ENCODE results near the gene FOXO4.

FOXO4 gene

GRCh38 chrX:71081330-71082123, 14.1 kb upstream of the FOXO4 start:
- DNase-seq (ENCODE audit: insufficient read length) (no peak), FAIRE-seq (no peak)
- TF ChIP-seq TAF1 (IDR thresholded peaks at IDR 0.05; ENCODE audit: borderline replicate concordance, low read depth, low read length), result no peak
- no peak for TF ChIP-seq POLR2A (IDR thresholded peaks at IDR 0.05; ENCODE audit: low read depth, low read length)
- TF ChIP-seq POLR2AphosphoS5 (IDR thresholded peaks at IDR 0.05; ENCODE audit: low read depth, low read length), result no peak

GRCh38 chrX:71082124-71082647, 13.5 kb upstream of the FOXO4 start:
- no peak for DNase-seq (ENCODE audit: insufficient read length)
- TF ChIP-seq TAF1 (IDR thresholded peaks at IDR 0.05; ENCODE audit: borderline replicate concordance, low read depth, low read length) (no peak), POLR2A (IDR thresholded peaks at IDR 0.05; ENCODE audit: low read depth, low read length) (no peak), POLR2AphosphoS5 (IDR thresholded peaks at IDR 0.05; ENCODE audit: low read depth, low read length) (no peak)
- no peak for FAIRE-seq

GRCh38 chrX:71082822-71083221, 12.8 kb upstream of the FOXO4 start:
- FAIRE-seq (no peak), DNase-seq (ENCODE audit: insufficient read length) (no peak)
- no peak for TF ChIP-seq POLR2AphosphoS5 (IDR thresholded peaks at IDR 0.05; ENCODE audit: low read depth, low read length)
- TF ChIP-seq TAF1 (IDR thresholded peaks at IDR 0.05; ENCODE audit: borderline replicate concordance, low read depth, low read length), result no peak
- no peak for TF ChIP-seq POLR2A (IDR thresholded peaks at IDR 0.05; ENCODE audit: low read depth, low read length)

- FAIRE-seq (no peak), DNase-seq (ENCODE audit: insufficient read length) (no peak)
- TF ChIP-seq TAF1 (IDR thresholded peaks at IDR 0.05; ENCODE audit: borderline replicate concordance, low read depth, low read length) (no peak), POLR2AphosphoS5 (IDR thresholded peaks at IDR 0.05; ENCODE audit: low read depth, low read length) (no peak), POLR2A (IDR thresholded peaks at IDR 0.05; ENCODE audit: low read depth, low read length) (no peak)
Observed at GRCh38 chrX:71085900-71086299, 9.8 kb upstream of the FOXO4 start.

GRCh38 chrX:71091263-71091662, 4.4 kb upstream of the FOXO4 start:
- TF ChIP-seq POLR2AphosphoS5 (IDR thresholded peaks at IDR 0.05; ENCODE audit: low read depth, low read length) (no peak), TAF1 (IDR thresholded peaks at IDR 0.05; ENCODE audit: borderline replicate concordance, low read depth, low read length) (no peak), POLR2A (IDR thresholded peaks at IDR 0.05; ENCODE audit: low read depth, low read length) (no peak)
- no peak for DNase-seq (ENCODE audit: insufficient read length)

GRCh38 chrX:71095033-71095432, 618 bp upstream of the FOXO4 start:
- no peak for FAIRE-seq
- TF ChIP-seq TAF1 (IDR thresholded peaks at IDR 0.05; ENCODE audit: borderline replicate concordance, low read depth, low read length) (no peak), POLR2AphosphoS5 (IDR thresholded peaks at IDR 0.05; ENCODE audit: low read depth, low read length) (no peak), POLR2A (IDR thresholded peaks at IDR 0.05; ENCODE audit: low read depth, low read length) (no peak)
- no peak for DNase-seq (ENCODE audit: insufficient read length)

More at GRCh38 chrX:71091263-71091662, 4.4 kb upstream of the FOXO4 start:
- no peak for FAIRE-seq

- no peak for FAIRE-seq
- no peak for TF ChIP-seq TAF1 (IDR thresholded peaks at IDR 0.05; ENCODE audit: borderline replicate concordance, low read depth, low read length)
- TF ChIP-seq POLR2A (IDR thresholded peaks at IDR 0.05; ENCODE audit: low read depth, low read length), result no peak
- no peak for TF ChIP-seq POLR2AphosphoS5 (IDR thresholded peaks at IDR 0.05; ENCODE audit: low read depth, low read length)
- DNase-seq (ENCODE audit: insufficient read length), result no peak
Observed at GRCh38 chrX:71095981-71096759, 519 bp downstream of the FOXO4 start.

GRCh38 chrX:71096760-71097032, 1.0 kb downstream of the FOXO4 start:
- DNase-seq (ENCODE audit: insufficient read length) (no peak), FAIRE-seq (peak; percentile 82)
- TF ChIP-seq POLR2A (IDR thresholded peaks at IDR 0.05; ENCODE audit: low read depth, low read length), result no peak
- TF ChIP-seq TAF1 (IDR thresholded peaks at IDR 0.05; ENCODE audit: borderline replicate concordance, low read depth, low read length), result no peak
- TF ChIP-seq POLR2AphosphoS5 (IDR thresholded peaks at IDR 0.05; ENCODE audit: low read depth, low read length), result no peak

GRCh38 chrX:71098302-71098701, 2.7 kb downstream of the FOXO4 start:
- peak; percentile 83 for FAIRE-seq
- DNase-seq (ENCODE audit: insufficient read length), result no peak
- TF ChIP-seq POLR2A (IDR thresholded peaks at IDR 0.05; ENCODE audit: low read depth, low read length), result no peak

- FAIRE-seq, result peak; percentile 30
- no peak for DNase-seq (ENCODE audit: insufficient read length)
- TF ChIP-seq POLR2A (IDR thresholded peaks at IDR 0.05; ENCODE audit: low read depth, low read length) (no peak), POLR2AphosphoS5 (IDR thresholded peaks at IDR 0.05; ENCODE audit: low read depth, low read length) (no peak), TAF1 (IDR thresholded peaks at IDR 0.05; ENCODE audit: borderline replicate concordance, low read depth, low read length) (no peak)
Observed at GRCh38 chrX:71098951-71099506, 3.4 kb downstream of the FOXO4 start.

- DNase-seq (ENCODE audit: insufficient read length) (no peak), FAIRE-seq (no peak)
- TF ChIP-seq TAF1 (IDR thresholded peaks at IDR 0.05; ENCODE audit: borderline replicate concordance, low read depth, low read length), result no peak
- no peak for TF ChIP-seq POLR2A (IDR thresholded peaks at IDR 0.05; ENCODE audit: low read depth, low read length)
- no peak for TF ChIP-seq POLR2AphosphoS5 (IDR thresholded peaks at IDR 0.05; ENCODE audit: low read depth, low read length)
Observed at GRCh38 chrX:71099736-71100135, 4.1 kb downstream of the FOXO4 start.
